Adrenal gland (tissue), 12 donors: ENCODE measurements around the gene TMEM236. TPM values are rescaled to one million over a fixed set of nuclear protein-coding genes. Genes with fewer than 3 reads are reported as not detected.

Source experiments
- DNase-seq, 7 donors: peaks; one replicate each; pipeline ENCODE4 v3.0.0-alpha.2; 2019 to 2020
- H3K27ac ChIP-seq, 5 donors: fragments of 200-600 bp; sonication (generic) in 4 of 5; 1 replicate in 3 of 5; 2 replicates in 2 of 5; pipeline versions ENCODE4 v1.5.1 to v1.8.0; 2016 to 2020; ENCODE audit warnings: mild to moderate bottlenecking in 1 of 5
- H3K27me3 ChIP-seq: fragments of 200-600 bp; 2 replicates; pipeline ENCODE4 v1.8.0; 2021
- H3K36me3 ChIP-seq, 2 donors: fragments of 200-600 bp; replicated peaks in 1 of 2; 1 replicate in 1 of 2; 2 replicates in 1 of 2; pipeline versions ENCODE4 v1.5.1 to v1.8.0; 2018 to 2022
- H3K4me1 ChIP-seq, 2 donors: fragments of 200-600 bp; replicated peaks in 1 of 2; 1 replicate in 1 of 2; 2 replicates in 1 of 2; pipeline versions ENCODE4 v1.5.1 to v1.8.0; 2018 to 2021
- H3K4me3 ChIP-seq, 4 donors: fragments of 200-600 bp; sonication (generic) in 3 of 4; one replicate each; pipeline ENCODE4 v1.5.1; 2016 to 2018
- H3K9me3 ChIP-seq, 3 donors: fragments of 200-600 bp; sonication (generic) in 1 of 3; replicated peaks in 1 of 3; 1 replicate in 2 of 3; 2 replicates in 1 of 3; pipeline versions ENCODE4 v1.5.1 to v1.8.0; 2016 to 2021
- CTCF ChIP-seq, 6 experiments: fragments of 450-650 bp in 4 of 6; fragments of 200-600 bp in 2 of 6; sonication (generic) in 1 of 6; IDR thresholded peaks; 1 replicate in 5 of 6; 2 replicates in 1 of 6; pipeline versions ENCODE4 v1.5.1 to v1.8.0; 2016 to 2021; ENCODE audit warnings: antibody characterized with exemption in 6 of 6, mild to moderate bottlenecking in 2 of 6, moderate library complexity in 1 of 6
- POLR2A ChIP-seq, 2 donors: fragments of 450-650 bp; IDR thresholded peaks; one replicate each; pipeline ENCODE4 v1.6.1; 2017; ENCODE audit warnings: antibody characterized with exemption in 2 of 2, mild to moderate bottlenecking in 2 of 2, moderate library complexity in 1 of 2
- WGBS, 4 donors: extraction: QIAGEN DNeasy Blood & Tissue Kit in 2 of 4; methylation state at CpG; one replicate each; pipeline versions ENCODE4 v1.1.5 to v1.1.7; 2013 to 2017; 5-methylcytosine and 5-hydroxymethylcytosine counted together
- intact Hi-C, 2 donors: fragments of 100-400 bp; cut with DNase I; formaldehyde crosslinking; loops; one replicate each; pipeline versions ENCODE4 v1.14.1 to v1.15.0; 2022 to 2023
- polyA plus RNA-seq, 3 donors: library from polyadenylated mRNA; stranded (reverse); fragments of 200-250 nt in 2 of 3; fragments of 350-450 nt in 1 of 3; fragmentation: Illumina TruSeq in 1 of 3; extraction: RNeasy Lipid Tissue Mini Kit (QIAGEN cat#74804) in 1 of 3; gene quantifications; one replicate each; pipeline ENCODE4 v1.2.3, GENCODE V29; 2013 to 2014
- total RNA-seq, 9 donors: library from RNA; depleted of rRNA in 4 of 9; stranded (reverse); fragments of >200 nt in 4 of 9; fragments of 120-200 nt in 1 of 9; fragmentation: NEBNext Ultra II Directional in 1 of 9; extraction: Animal tissue kit (Norgen Biotek cat#: 25700) in 1 of 9; gene quantifications; one replicate each; pipeline versions ENCODE4 v1.1.0 to v1.2.4, GENCODE V29; 2013 to 2023
- donor health status: healthy with polysubstance abuse.
- donor health status: Bipolar disorder and iron deficiency.
- donor health status: DM: yes; HTN: yes; CAD: no.
- donor health status: DM: no; HTN: no; CAD: no.
- donor health status: DM: no; HTN: no; CAD: no.
- donor health status: DM: yes; HTN: yes; CAD: no.

The TMEM236 gene
- total and polyA plus RNA-seq, 12 donors: 0.24 to 2.8 (median 1.6) TPM

GRCh38 chr10:17831896-17832295, 79.9 kb downstream of the TMEM236 start:
- H3K27me3 ChIP-seq: no peaks in the 10 kb centered on the region

GRCh38 chr10:17833656-17834055, 81.7 kb downstream of the TMEM236 start:
- peaks cover 0 to 12% of the 10 kb centered on the region in 2 donors for H3K4me1 ChIP-seq
- whole genome bisulfite sequencing, 4 donors: 85 to 90% (median 88%) methylated on average over 6 of the region's 6 CpGs
- H3K36me3 ChIP-seq: no peaks in the 10 kb centered on the region
- intact Hi-C loops: no loop called here
- H3K27ac ChIP-seq: no peak overlapping the region
- no peak overlapping the region for H3K4me3 ChIP-seq
- DNase-seq: no peak
- H3K9me3 ChIP-seq: no peaks in the 10 kb centered on the region
- TF ChIP-seq POLR2A (IDR thresholded peaks at IDR 0.05) (no peak), CTCF (IDR thresholded peaks at IDR 0.05) (no peak)
- H3K27me3 ChIP-seq: no peaks in the 10 kb centered on the region

More at GRCh38 chr10:17831896-17832295, 79.9 kb downstream of the TMEM236 start:
- Histone ChIP-seq H3K4me1 (peaks cover 0 to 12% of the 10 kb centered on the region in 2 donors), H3K27ac (no peak overlapping the region), H3K36me3 (no peaks in the 10 kb centered on the region), H3K4me3 (no peak overlapping the region), H3K9me3 (no peaks in the 10 kb centered on the region)
- intact Hi-C loops: no loop called here
- DNase-seq: no peak
- 63 to 83% (median 77%) methylated on average over 6 of the region's 6 CpGs for WGBS, 4 donors
- no peak for TF ChIP-seq POLR2A (IDR thresholded peaks at IDR 0.05)
- TF ChIP-seq CTCF (IDR thresholded peaks at IDR 0.05): no peak

- H3K9me3 ChIP-seq: no peaks in the 10 kb centered on the region
- TF ChIP-seq CTCF (IDR thresholded peaks at IDR 0.05) (no peak), POLR2A (IDR thresholded peaks at IDR 0.05) (no peak)
- DNase-seq: no peak
- H3K4me1 ChIP-seq: peaks cover 0 to 12% of the 10 kb centered on the region in 2 donors
- WGBS, 4 donors: 54 to 74% (median 62%) methylated on average over 1 of the region's 1 CpG
- intact Hi-C loops: no loop called here
- no peaks in the 10 kb centered on the region for H3K27me3 ChIP-seq
- no peak overlapping the region for H3K4me3 ChIP-seq
- H3K36me3 ChIP-seq: no peaks in the 10 kb centered on the region
- H3K27ac ChIP-seq: no peak overlapping the region
Observed at GRCh38 chr10:17835688-17836087, 83.7 kb downstream of the TMEM236 start.

- Histone ChIP-seq H3K4me3 (peak overlapping the region in 1 of 4 donors; percentile 0), H3K4me1 (peaks cover 0 to 12% of the 10 kb centered on the region in 2 donors), H3K27ac (no peak overlapping the region), H3K36me3 (no peaks in the 10 kb centered on the region), H3K9me3 (no peaks in the 10 kb centered on the region), H3K27me3 (no peaks in the 10 kb centered on the region)
- no peak for TF ChIP-seq POLR2A (IDR thresholded peaks at IDR 0.05)
- TF ChIP-seq CTCF (IDR thresholded peaks at IDR 0.05): peak in 1 of 6 experiments; percentile 14
- DNase-seq: peak; percentile 23 to 72 (median 43)
- intact Hi-C loops: no loop called here
- WGBS, 4 donors: 11 to 24% (median 15%) methylated on average over 8 of the region's 8 CpGs
Observed at GRCh38 chr10:17836942-17837341, 84.9 kb downstream of the TMEM236 start.
